Measurements from ENCODE around the gene PDE4C. TPM values are rescaled to one million over a fixed set of nuclear protein-coding genes. Genes with fewer than 3 reads are reported as not detected.

The PDE4C gene
- total RNA-seq, 4 donors from 2014 or later, result under 0.01 to 0.60 (median 0.59) TPM; not detected in 1

DNA sequence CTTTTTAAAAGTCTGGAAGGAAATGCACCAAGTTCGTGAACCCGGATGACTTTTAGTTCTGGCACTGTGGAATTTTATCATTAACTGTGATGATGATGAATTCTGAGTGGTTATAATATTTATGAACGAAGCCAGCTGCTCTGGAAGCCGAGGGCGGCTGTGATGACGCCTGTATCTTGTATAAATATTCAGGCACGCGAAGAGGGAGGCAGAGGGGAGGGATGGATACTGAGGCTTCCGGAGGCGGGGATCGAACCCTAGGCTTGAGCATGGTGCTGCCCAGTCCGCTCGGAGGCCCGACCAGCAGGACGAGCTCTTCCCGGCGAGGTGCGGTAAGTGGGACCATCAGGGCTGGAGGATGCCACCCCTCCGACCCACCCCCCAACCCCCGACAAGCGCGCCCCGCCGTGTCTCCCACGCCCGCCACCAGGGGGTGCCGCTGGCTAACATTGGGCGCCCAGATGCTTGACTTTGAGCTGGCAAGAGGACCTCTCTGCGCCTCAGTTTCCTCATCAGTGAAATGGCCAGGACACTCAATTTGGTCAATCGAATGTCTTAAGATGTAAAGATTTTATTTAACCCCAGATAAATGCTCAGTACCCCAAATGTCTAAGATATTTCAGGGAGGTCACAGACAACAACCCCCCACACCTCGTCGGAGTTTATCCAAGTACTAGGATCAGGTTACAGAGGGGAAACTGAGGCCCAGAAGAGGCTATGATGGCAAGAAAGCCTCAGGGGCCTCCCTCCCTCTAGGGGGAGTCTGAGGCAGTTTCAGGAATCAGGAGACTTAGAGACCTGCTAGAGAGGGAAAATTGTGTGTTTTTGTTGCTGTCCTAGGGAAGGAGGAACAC is 17.9 kb downstream of the PDE4C start:
- WGBS, 2 donors, result 15 to 26% methylated on average over 15 to 26 of the region's 32 CpGs
- H3K36me3 ChIP-seq, result no peaks in the 10 kb centered on the region
- H3K27me3 ChIP-seq, result peaks cover 0 to 10% of the 10 kb centered on the region in 2 donors
- TF ChIP-seq, protein P1, sequence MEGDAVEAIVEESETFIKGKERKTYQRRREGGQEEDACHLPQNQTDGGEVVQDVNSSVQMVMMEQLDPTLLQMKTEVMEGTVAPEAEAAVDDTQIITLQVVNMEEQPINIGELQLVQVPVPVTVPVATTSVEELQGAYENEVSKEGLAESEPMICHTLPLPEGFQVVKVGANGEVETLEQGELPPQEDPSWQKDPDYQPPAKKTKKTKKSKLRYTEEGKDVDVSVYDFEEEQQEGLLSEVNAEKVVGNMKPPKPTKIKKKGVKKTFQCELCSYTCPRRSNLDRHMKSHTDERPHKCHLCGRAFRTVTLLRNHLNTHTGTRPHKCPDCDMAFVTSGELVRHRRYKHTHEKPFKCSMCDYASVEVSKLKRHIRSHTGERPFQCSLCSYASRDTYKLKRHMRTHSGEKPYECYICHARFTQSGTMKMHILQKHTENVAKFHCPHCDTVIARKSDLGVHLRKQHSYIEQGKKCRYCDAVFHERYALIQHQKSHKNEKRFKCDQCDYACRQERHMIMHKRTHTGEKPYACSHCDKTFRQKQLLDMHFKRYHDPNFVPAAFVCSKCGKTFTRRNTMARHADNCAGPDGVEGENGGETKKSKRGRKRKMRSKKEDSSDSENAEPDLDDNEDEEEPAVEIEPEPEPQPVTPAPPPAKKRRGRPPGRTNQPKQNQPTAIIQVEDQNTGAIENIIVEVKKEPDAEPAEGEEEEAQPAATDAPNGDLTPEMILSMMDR (IDR thresholded peaks at IDR 0.05), result peak; percentile 36 to 67 (median 59)
- TF ChIP-seq EP300 (IDR thresholded peaks at IDR 0.05), result peak in 1 of 2 donors; percentile 8
- TF ChIP-seq POLR2A (IDR thresholded peaks at IDR 0.05), result no peak
- H3K27ac ChIP-seq, result peak overlapping the region in 1 of 4 donors; percentile 46
- peaks cover 0 to 25% (median 9%) of the 10 kb centered on the region in 4 donors for H3K4me1 ChIP-seq
- no peaks in the 10 kb centered on the region for H3K9me3 ChIP-seq
- no peak for DNase-seq (ENCODE audit: low spot score in 2 of 2)
- H3K4me3 ChIP-seq, result no peak overlapping the region

DNA sequence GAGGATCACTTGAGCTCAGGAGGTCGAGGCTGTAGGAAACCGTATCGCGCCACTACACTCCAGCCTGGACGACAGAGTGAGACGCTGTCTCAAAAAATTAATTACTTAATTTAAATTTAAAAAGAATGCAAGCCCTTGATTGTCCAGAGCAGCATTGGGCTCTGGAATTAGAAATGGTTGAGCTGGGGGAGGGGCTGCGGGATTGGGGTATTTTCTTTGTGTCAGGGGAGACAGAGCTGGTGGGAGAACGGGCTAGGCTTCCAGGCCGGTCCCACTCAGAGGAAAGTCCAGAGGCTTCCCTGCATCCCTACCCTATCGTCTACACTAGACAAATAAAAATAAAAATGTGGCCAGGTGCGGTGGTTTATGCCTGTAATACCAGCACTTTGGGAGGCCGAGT is 20.2 kb downstream of the PDE4C start:
- Histone ChIP-seq H3K36me3 (peaks cover 0 to 3% (median 0%) of the 10 kb centered on the region in 3 donors), H3K9me3 (no peaks in the 10 kb centered on the region), H3K4me1 (peaks cover 0 to 35% (median 16%) of the 10 kb centered on the region in 4 donors), H3K27ac (peak overlapping the region in 2 of 4 donors; percentile 94 to 99), H3K27me3 (peaks cover 0 to 10% of the 10 kb centered on the region in 2 donors), H3K4me3 (no peak overlapping the region)
- DNase-seq (ENCODE audit: low spot score in 2 of 2), result no peak
- TF ChIP-seq EP300 (IDR thresholded peaks at IDR 0.05) (no peak), POLR2A (IDR thresholded peaks at IDR 0.05) (no peak)
- TF ChIP-seq, protein P1 (IDR thresholded peaks at IDR 0.05), result no peak
- WGBS, 2 donors, result 84 to 90% methylated on average over 12 of the region's 12 CpGs

DNA sequence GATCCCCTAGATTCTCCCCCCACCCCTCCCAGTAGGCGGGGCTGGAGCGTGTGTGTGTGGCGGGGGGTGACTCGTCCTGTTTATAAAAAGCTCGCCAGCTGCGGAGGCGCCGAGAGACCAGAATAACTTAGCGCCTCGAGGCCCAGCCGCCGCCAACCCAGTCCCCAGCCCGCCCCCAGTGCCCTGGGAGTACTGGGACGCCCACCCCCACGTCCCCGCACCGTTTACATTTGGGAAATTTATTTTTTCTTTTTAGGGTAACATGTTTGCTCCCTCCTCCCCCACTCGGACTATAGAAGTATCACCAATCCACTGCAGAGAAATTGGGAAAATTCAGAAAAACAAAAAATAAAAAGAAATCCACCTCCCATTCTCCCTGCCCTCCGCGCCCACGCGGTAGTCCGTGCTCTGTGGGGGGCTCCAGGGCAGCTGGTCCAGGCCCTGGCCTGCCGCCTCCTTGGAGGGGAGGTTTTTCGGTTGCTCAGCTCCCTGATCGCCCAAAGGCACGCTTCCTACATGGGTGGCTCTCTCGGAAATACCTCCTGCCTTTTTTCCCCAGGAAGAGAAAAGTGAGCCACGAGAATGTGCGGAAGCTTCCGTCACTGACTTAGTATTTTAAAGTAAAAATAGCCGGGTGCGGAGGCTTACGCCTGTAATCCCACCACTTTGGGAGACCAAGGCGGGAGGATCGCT is 20.9 kb downstream of the PDE4C start:
- Histone ChIP-seq H3K9me3 (no peaks in the 10 kb centered on the region), H3K27me3 (peaks cover 0 to 10% of the 10 kb centered on the region in 2 donors), H3K4me1 (peaks cover 0 to 35% (median 16%) of the 10 kb centered on the region in 4 donors), H3K4me3 (peak overlapping the region; percentile 30 to 79 (median 54)), H3K27ac (peak overlapping the region; percentile 94 to 100 (median 98)), H3K36me3 (peaks cover 0 to 8% (median 0%) of the 10 kb centered on the region in 3 donors)
- peak; percentile 79 to 82 for DNase-seq (ENCODE audit: low spot score in 2 of 2)
- 16 to 18% methylated on average over 36 of the region's 36 CpGs for WGBS, 2 donors
- TF ChIP-seq EP300 (IDR thresholded peaks at IDR 0.05), result no peak
- TF ChIP-seq, protein P1 (IDR thresholded peaks at IDR 0.05), result no peak
- TF ChIP-seq POLR2A (IDR thresholded peaks at IDR 0.05), result peak in 1 of 2 donors; percentile 49

DNA sequence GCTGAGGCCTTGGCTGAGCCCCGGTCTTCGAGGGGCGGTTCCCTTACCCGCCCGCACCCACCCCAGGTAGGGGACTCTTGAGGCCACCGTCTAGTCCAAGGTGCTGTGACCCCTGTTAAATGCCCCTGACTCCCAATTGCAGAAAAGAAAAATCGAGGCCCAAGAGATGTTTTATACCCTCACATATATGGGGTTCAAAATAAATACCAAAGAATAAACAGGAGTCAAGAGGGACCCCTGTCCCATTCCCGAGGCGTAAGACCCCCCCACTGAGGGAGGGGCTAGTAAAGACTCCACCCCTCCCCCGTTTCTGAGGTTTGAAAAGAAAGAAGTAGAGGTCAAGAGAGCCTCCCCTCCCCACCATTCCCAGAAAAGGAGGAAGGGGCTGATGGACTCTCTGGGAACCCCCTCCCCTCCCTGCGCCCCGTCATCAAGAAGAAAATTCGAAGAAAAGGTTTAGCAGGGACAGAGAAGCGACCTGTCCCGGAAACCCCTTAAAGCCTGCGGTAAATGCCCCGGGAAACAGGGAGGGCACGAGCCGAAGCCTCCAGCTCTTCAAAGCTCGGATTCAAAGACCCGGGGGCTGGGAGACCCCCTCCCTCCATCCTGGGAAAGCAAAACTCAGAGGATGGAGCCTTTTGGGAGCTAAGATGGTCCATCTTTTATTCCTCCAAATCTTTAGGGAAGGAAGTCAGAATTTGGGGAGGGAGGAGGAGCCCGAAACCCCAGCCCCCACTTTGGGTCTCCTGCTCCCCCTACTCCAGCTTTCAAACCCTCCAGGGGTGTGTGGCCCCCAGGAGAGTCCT is 21.6 kb downstream of the PDE4C start:
- WGBS, 2 donors, result 1% methylated on average over 21 to 22 of the region's 22 CpGs
- Histone ChIP-seq H3K36me3 (peaks cover 0 to 16% (median 0%) of the 10 kb centered on the region in 3 donors), H3K27ac (peak overlapping the region; percentile 94 to 100 (median 98)), H3K9me3 (no peaks in the 10 kb centered on the region), H3K4me1 (peaks cover 0 to 35% (median 16%) of the 10 kb centered on the region in 4 donors), H3K27me3 (peaks cover 0 to 10% of the 10 kb centered on the region in 2 donors), H3K4me3 (peak overlapping the region; percentile 30 to 79 (median 54))
- no peak for TF ChIP-seq EP300 (IDR thresholded peaks at IDR 0.05)
- TF ChIP-seq, protein P1 (IDR thresholded peaks at IDR 0.05), result no peak
- TF ChIP-seq POLR2A (IDR thresholded peaks at IDR 0.05), result peak; percentile 42 to 56
- peak in 1 of 2 donors; percentile 77 for DNase-seq (ENCODE audit: low spot score in 2 of 2)

Measured in tibial nerve (tissue), 4 donors.